GM12878 (cell line): ENCODE results near the gene MPIG6B. TPM values are rescaled to one million over a fixed set of nuclear protein-coding genes. Genes with fewer than 3 reads are reported as not detected.
A peak's percentile ranks its signal among the peaks of the same experiment; 100 is the strongest.

Experiments used
- ATAC-seq: fragments of 200-7000 bp; cut with Tn5 transposase; 3 replicates; pipeline ENCODE4 v1.9.1; 2020; ENCODE audit warnings: mild to moderate bottlenecking, moderate library complexity
- BruUV-seq: library from RNA; stranded (reverse); fragments of 400-500 nt; replicated peaks from 2 replicates; lab custom pipeline; 2021; lab: Mats Ljungman, UMichigan
- CTCF ChIA-PET: fragments of 300-600 bp; sonication (Branson Sonifier 250); formaldehyde crosslinking; extraction: SDS; loops from one replicate; lab custom pipeline; 2021; ENCODE audit warnings: inconsistent platforms; lab: Yijun Ruan, JAX
- POLR2A ChIA-PET: fragments of 350-600 bp; formaldehyde crosslinking; extraction: SDS; loops from one replicate; lab custom pipeline; 2021; ENCODE audit warnings: inconsistent platforms; lab: Charles Lee
- RAD21 ChIA-PET: fragments of 300-600 bp; sonication (Branson Sonifier 250); formaldehyde crosslinking; loops from one replicate; lab custom pipeline; 2023; ENCODE audit warnings: antibody characterized with exemption; ENCODE audit not compliant: unreplicated experiment; lab: Charles Lee
- SMC1A ChIA-PET: fragments of 300-600 bp; sonication (Branson Sonifier 250); formaldehyde crosslinking; loops from one replicate; lab custom pipeline; 2023; ENCODE audit not compliant: unreplicated experiment, uncharacterized antibody; lab: Charles Lee
- DNase-seq: peaks from one replicate; pipeline ENCODE4 v3.0.0-alpha.2; 2011; ENCODE audit warnings: low read depth, low spot score
- FAIRE-seq: peaks from 3 replicates; lab custom pipeline; 2011; peaks lifted over from hg19 to GRCh38; lab: Jason Lieb, UNC
- H2AFZ ChIP-seq: 2 replicates; pipeline ENCODE4 v1.6.0; 2011; ENCODE audit warnings: low read depth, low read length, control low read depth; ENCODE audit not compliant: control insufficient read depth
- H3K27ac ChIP-seq: 2 replicates; pipeline ENCODE4 v1.5.1; 2011; ENCODE audit warnings: control low read depth; ENCODE audit not compliant: control insufficient read depth, insufficient read depth
- H3K27me3 ChIP-seq, 2 experiments: replicated peaks in 1 of 2; 2 replicates each; pipeline versions ENCODE4 v1.6.0 to v1.6.1; 2011; ENCODE audit warnings: low read length in 1 of 2; ENCODE audit not compliant: control insufficient read depth in 2 of 2, insufficient read depth in 2 of 2
- H3K36me3 ChIP-seq, 2 experiments: 2 replicates each; pipeline ENCODE4 v1.5.1; 2011; ENCODE audit warnings: low read length in 1 of 2; ENCODE audit not compliant: control insufficient read depth in 2 of 2, insufficient read depth in 2 of 2
- H3K4me1 ChIP-seq: 2 replicates; pipeline ENCODE4 v1.6.1; 2011; ENCODE audit warnings: mild to moderate bottlenecking, low read length, moderate library complexity, mixed read lengths; ENCODE audit not compliant: control insufficient read depth, insufficient read depth
- H3K4me2 ChIP-seq: 2 replicates; pipeline ENCODE4 v1.6.0; 2011; ENCODE audit warnings: control low read depth; ENCODE audit not compliant: control insufficient read depth, insufficient read depth
- H3K4me3 ChIP-seq: fragments of 200-600 bp; sonication (generic); 2 replicates; pipeline ENCODE4 v1.5.1; 2016
- H3K79me2 ChIP-seq: 2 replicates; pipeline ENCODE4 v1.6.0; 2011; ENCODE audit warnings: low read length; ENCODE audit not compliant: control insufficient read depth, insufficient read depth
- H3K9ac ChIP-seq: 2 replicates; pipeline ENCODE4 v1.8.0; 2011; ENCODE audit warnings: low read length, control low read depth, mixed read lengths; ENCODE audit not compliant: control insufficient read depth, insufficient read depth
- H3K9me3 ChIP-seq: replicated peaks from 3 replicates; pipeline ENCODE4 v1.5.1; 2011; ENCODE audit warnings: mild to moderate bottlenecking, low read length; ENCODE audit not compliant: control insufficient read depth, insufficient read depth
- H4K20me1 ChIP-seq: 2 replicates; pipeline ENCODE4 v1.6.0; 2011; ENCODE audit not compliant: control insufficient read depth, insufficient read depth
- BMI1 ChIP-seq: fragments of 450-650 bp; IDR thresholded peaks from 2 replicates; pipeline ENCODE4 v1.6.1; 2016; ENCODE audit warnings: mild to moderate bottlenecking, moderate library complexity, borderline replicate concordance
- CBX5 ChIP-seq: sonication (generic); IDR thresholded peaks from 2 replicates; pipeline ENCODE4 v1.6.1; 2016; ENCODE audit warnings: low read depth, moderate library complexity, mild to moderate bottlenecking, inconsistent platforms
- MTA2 ChIP-seq: fragments of 450-650 bp; IDR thresholded peaks from 2 replicates; pipeline ENCODE4 v1.6.1; 2016; ENCODE audit warnings: low read depth, mild to moderate bottlenecking, moderate library complexity
- SREBF1 ChIP-seq: IDR thresholded peaks from 2 replicates; pipeline ENCODE4 v1.6.1; 2012; ENCODE audit warnings: mild to moderate bottlenecking, low read length
- TAF1 ChIP-seq: IDR thresholded peaks from 2 replicates; pipeline ENCODE4 v1.6.1; 2011; ENCODE audit warnings: mild to moderate bottlenecking, low read depth, low read length, borderline replicate concordance
- ZZZ3 ChIP-seq: IDR thresholded peaks from 2 replicates; pipeline ENCODE4 v1.6.1; 2011; ENCODE audit warnings: low read depth; ENCODE audit not compliant: control insufficient read depth, insufficient read length
- WGBS: methylation state at CpG from one replicate; pipeline ENCODE4 v1.1.6; 2016; ENCODE audit warnings: low lambda C conversion rate; ENCODE audit not compliant: insufficient replicate concordance, insufficient coverage; ENCODE audit errors: missing lambda C conversion rate; 5-methylcytosine and 5-hydroxymethylcytosine counted together
- in situ Hi-C: fragments of 300-500 bp; cut with MboI; formaldehyde crosslinking; loops from 9 replicates; pipeline ENCODE4 v1.14.3; 2018; ENCODE audit warnings: mixed read lengths
- intact Hi-C: fragments of 100-400 bp; cut with micrococcal nuclease; formaldehyde crosslinking; loops from one replicate; pipeline ENCODE4 v1.14.2; 2022; ENCODE audit not compliant: unreplicated experiment
- polyA plus RNA-seq, 11 experiments: library from polyadenylated mRNA; depleted of rRNA in 4 of 11; unstranded in 6 of 11; stranded (reverse) in 5 of 11; fragments of >200 nt; fragmentation: Nextera tagmentation in 4 of 11; fragmentation: Illumina TruSeq in 1 of 11; extraction: Ambion mirVana in 4 of 11; extraction: Trizol in 1 of 11; gene quantifications; 1 replicate in 1 of 11; 2 replicates in 10 of 11; pipeline versions ENCODE4 v1.2.1 to v1.2.3, GENCODE V29; 2011 to 2016; ENCODE audit warnings: inconsistent platforms in 2 of 11, missing spikeins in 2 of 11, low read depth in 1 of 11
- total RNA-seq, 4 experiments: library from RNA; depleted of rRNA in 3 of 4; stranded (reverse); fragments of >200 nt in 3 of 4; fragmentation: Illumina TruSeq in 1 of 4; extraction: Trizol in 1 of 4; gene quantifications; 2 replicates each; pipeline versions ENCODE4 v1.2.1 to v1.2.3, GENCODE V29; 2013 to 2021

Gene MPIG6B
- total and polyA plus RNA-seq, 10 of the 15 experiments (the other 5 are each of a cell fraction or from before 2014, with no cell fraction given), result not detected

- H3K79me2 ChIP-seq, result peaks cover 17% of the 10 kb centered on the region
- peak overlapping the region; percentile 81 for H3K4me2 ChIP-seq
- no peaks in the 10 kb centered on the region for H3K27me3 ChIP-seq
- FAIRE-seq (no peak), ATAC-seq (no peak), DNase-seq (no peak)
- 21% methylated on average over 7 of the region's 7 CpGs for WGBS
- peaks cover 0 to 5% of the 10 kb centered on the region in 2 experiments; a peak in 2 of 4 replicates for H3K36me3 ChIP-seq
- H3K4me3 ChIP-seq, result peak overlapping the region; percentile 96
- H3K9me3 ChIP-seq, result no peaks in the 10 kb centered on the region
- TF ChIP-seq CBX5 (no peak), ZZZ3 (no peak), TAF1 (no peak), BMI1 (no peak), MTA2 (no peak), SREBF1 (no peak)
- intact Hi-C loops (loop anchor here (2.0 kb wide), 1 partner anchor 37 kb away; no protein-coding TSS in a partner anchor), in situ Hi-C loops (no loop called here)
- peak overlapping the region; percentile 91 for H3K27ac ChIP-seq
- ChIA-PET SMC1A (interaction anchor here (0.7 to 3.1 kb wide), 5 partner anchors 11 to 428 kb away, joined by 3 to 18 read pairs (median 3); partner anchors contain the start of genes CLIC1 and DDX39B), CTCF (interaction anchor here (0.6 to 1.3 kb wide), 4 partner anchors 32 to 103 kb away, joined by 3 to 4 read pairs (median 4); no protein-coding TSS in a partner anchor), RAD21 (interaction anchor here (1.4 kb wide), 1 partner anchor 29 kb away, joined by 4 read pairs; no protein-coding TSS in a partner anchor), POLR2A (interaction anchor here (1.4 to 3.2 kb wide), 6 partner anchors 36 to 196 kb away, joined by 3 to 23 read pairs (median 8); partner anchors contain the start of genes CLIC1, DDX39B, EHMT2 and GPANK1)
- no TSS peak for BruUV-seq
- peak overlapping the region; percentile 69 for H3K9ac ChIP-seq
- H4K20me1 ChIP-seq, result no peaks in the 10 kb centered on the region
- peaks cover 9% of the 10 kb centered on the region; the same call in 1 of the 2 replicates for H3K4me1 ChIP-seq
- H2AFZ ChIP-seq, result peak overlapping the region; percentile 57; the same call in 1 of the 2 replicates
These were observed 21.3 kb upstream of the MPIG6B start for GRCh38 chr6:31701666-31702404.
